HG02840 (cell line): Measurements from ENCODE around the gene SMS.
A peak's percentile ranks its signal among the peaks of the same experiment; 100 is the strongest.

Source experiments
- ATAC-seq: cut with Tn5 transposase; IDR thresholded peaks from one replicate; pipeline ENCODE4 v1.9.1; 2021; ENCODE audit warnings: mild to moderate bottlenecking, moderate library complexity, moderate number of reproducible peaks; ENCODE audit not compliant: unreplicated experiment, low FRiP score

SMS gene

GRCh38 chrX:21940356-21940829 is at the start of gene SMS:
TSS of gene SMS (plus strand) at chrX:21940709. CDS start at chrX:21940825, 116 bp downstream.
- ATAC-seq: peak; percentile 73

GRCh38 chrX:21905313-21905712 is 35.2 kb upstream of the SMS start:
- ATAC-seq: no peak

- no peak for ATAC-seq
These were observed 34.6 kb upstream of the SMS start for GRCh38 chrX:21905953-21906352.

- ATAC-seq: no peak
These were observed 33.2 kb upstream of the SMS start for GRCh38 chrX:21907260-21907659.

- no peak for ATAC-seq
These were observed 29.0 kb upstream of the SMS start for GRCh38 chrX:21911481-21911880.

- ATAC-seq: no peak
These were observed 28.3 kb upstream of the SMS start for GRCh38 chrX:21912220-21912619.

- ATAC-seq: no peak
These were observed 27.5 kb upstream of the SMS start for GRCh38 chrX:21912989-21913388.

GRCh38 chrX:21926116-21926515 is 14.4 kb upstream of the SMS start:
- ATAC-seq: no peak

- ATAC-seq: no peak
These were observed 13.8 kb upstream of the SMS start for GRCh38 chrX:21926527-21927278.

GRCh38 chrX:21929209-21929608 is 11.3 kb upstream of the SMS start:
- ATAC-seq: no peak

- ATAC-seq: no peak
These were observed 9.5 kb upstream of the SMS start for GRCh38 chrX:21930986-21931385.

- ATAC-seq: no peak
These were observed 8.1 kb upstream of the SMS start for GRCh38 chrX:21932292-21933002.

GRCh38 chrX:21933077-21933476 is 7.4 kb upstream of the SMS start:
- ATAC-seq: no peak

- ATAC-seq: no peak
These were observed 6.1 kb upstream of the SMS start for GRCh38 chrX:21934414-21934813.

GRCh38 chrX:21939906-21940305 is 603 bp upstream of the SMS start:
- ATAC-seq: no peak

GRCh38 chrX:21943460-21944135 is 3.1 kb downstream of the SMS start:
- no peak for ATAC-seq

GRCh38 chrX:21944136-21944615 is 3.7 kb downstream of the SMS start:
- ATAC-seq: no peak

- no peak for ATAC-seq
These were observed 6.6 kb downstream of the SMS start for GRCh38 chrX:21946925-21947641.

- ATAC-seq: no peak
These were observed 7.2 kb downstream of the SMS start for GRCh38 chrX:21947671-21948070.

GRCh38 chrX:21948897-21949578 is 8.5 kb downstream of the SMS start:
- no peak for ATAC-seq
